NCI-H2227 (cell line): Measurements from ENCODE around the gene SKI.

Source experiments
- DNase-seq: peaks from one replicate; lab custom pipeline; 2025; ENCODE audit not compliant: unreplicated experiment; lab: John Stamatoyannopoulos, UW

Gene SKI

GRCh38 chr1:2335721-2336455 lies 107.8 kb downstream of the SKI start:
- DNase-seq = no peak

GRCh38 chr1:2336499-2336898 lies 108.4 kb downstream of the SKI start:
- DNase-seq = no peak

GRCh38 chr1:2337081-2337480 lies 109.0 kb downstream of the SKI start:
- DNase-seq = no peak

DNA sequence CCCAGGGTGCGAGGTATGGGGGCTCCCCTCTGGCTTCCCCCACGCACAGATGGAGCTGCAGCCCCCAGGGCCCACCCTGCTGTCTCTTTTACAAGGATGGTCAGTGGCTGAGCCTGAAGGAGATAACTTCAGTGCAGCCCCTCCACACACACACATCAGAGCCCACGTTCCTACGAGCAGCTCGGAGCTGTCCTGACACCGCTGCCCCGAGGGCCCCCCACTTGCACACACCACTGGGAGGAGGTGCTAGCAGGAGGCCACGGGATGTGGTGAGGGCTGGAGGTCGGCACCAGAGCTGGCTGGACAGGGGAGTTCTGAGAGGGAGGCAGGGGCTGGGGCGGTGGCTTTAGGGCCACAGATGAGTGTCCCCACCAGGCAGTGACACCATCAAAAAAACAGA lies 109.4 kb downstream of the SKI start:
- no peak for DNase-seq

DNA sequence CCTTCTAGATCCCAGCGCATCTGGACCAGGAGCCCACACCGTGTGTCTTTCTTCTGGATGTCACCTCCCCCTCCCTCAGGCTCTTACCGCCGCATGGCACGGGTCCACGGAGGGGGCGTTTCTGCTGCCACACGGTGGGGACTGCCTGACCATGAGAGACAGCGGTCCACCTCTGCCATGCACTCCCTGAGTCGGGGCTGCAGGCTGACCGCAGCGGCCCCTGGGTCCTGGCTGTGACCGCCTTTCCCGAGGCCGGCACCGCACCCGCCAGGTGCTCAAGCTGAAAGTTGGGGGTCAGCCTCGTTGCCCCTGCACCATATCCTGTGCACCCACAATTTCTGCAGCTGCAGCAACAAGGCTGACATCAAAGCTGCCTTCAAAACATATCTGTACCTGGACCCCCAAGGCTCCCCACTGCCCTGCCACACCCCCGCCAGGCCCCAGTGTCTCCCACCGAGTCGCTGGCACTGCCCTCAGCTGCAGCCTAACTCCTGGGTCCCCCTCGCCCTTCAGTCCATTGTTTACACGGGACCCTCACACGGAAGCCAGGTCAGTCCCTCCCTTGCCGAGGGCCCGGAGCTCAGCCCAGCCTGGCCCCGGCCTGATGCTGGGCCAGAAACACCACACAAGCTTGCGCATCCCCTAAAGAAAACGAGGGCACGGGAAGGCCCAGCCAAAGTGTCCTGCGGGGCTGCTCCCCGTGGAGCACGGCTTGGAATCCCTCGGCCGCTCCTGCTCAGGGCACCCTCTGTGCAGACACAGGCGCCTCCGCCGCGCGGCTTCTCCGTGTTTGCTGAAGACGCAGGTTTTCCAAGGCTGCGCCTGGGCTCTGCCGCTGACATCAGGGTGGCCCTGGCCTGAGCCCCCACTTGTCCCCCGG lies 111.3 kb downstream of the SKI start:
- no peak for DNase-seq

DNA sequence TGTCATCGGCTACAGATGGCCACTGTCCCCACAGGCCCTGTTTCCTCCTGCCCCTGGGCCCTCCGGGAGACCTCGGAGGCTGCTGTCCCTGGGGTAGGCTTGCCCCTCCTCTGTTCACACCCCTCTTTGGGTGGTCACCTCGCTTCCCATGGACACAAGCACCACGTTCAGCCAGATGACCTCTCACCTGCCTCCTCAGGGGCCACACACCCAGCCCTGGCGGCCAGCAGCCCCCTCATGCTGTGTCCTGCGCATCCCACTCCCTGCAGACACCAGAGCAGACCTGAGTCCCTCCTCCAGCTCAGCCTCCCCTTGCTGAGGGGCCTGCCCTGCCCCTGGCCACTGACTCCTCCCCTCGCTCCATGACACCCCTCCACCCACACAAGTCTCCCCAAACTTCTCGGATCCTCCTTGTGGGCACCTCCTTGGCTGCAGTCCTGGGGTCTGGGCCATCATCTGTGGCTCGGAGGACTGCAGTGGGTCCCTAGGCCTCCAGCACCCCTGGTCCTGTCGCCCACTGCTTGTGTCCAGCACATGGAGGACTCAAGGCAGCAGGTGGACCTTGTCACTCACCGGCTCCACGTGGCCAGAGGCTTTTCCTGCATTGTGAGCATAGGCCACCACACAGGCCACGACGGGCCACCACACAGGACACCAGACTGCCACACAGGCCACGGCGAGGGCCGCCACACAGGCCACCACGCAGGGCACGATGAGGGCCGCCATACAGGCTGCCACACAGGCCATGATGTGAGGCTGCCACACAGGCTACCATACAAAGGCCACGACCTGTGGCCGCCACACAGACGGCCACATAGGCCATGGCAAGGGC lies 112.2 kb downstream of the SKI start:
- DNase-seq = no peak

GRCh38 chr1:2340918-2341254 lies 112.8 kb downstream of the SKI start:
- no peak for DNase-seq

GRCh38 chr1:2341706-2342383 lies 113.7 kb downstream of the SKI start:
- no peak for DNase-seq

DNA sequence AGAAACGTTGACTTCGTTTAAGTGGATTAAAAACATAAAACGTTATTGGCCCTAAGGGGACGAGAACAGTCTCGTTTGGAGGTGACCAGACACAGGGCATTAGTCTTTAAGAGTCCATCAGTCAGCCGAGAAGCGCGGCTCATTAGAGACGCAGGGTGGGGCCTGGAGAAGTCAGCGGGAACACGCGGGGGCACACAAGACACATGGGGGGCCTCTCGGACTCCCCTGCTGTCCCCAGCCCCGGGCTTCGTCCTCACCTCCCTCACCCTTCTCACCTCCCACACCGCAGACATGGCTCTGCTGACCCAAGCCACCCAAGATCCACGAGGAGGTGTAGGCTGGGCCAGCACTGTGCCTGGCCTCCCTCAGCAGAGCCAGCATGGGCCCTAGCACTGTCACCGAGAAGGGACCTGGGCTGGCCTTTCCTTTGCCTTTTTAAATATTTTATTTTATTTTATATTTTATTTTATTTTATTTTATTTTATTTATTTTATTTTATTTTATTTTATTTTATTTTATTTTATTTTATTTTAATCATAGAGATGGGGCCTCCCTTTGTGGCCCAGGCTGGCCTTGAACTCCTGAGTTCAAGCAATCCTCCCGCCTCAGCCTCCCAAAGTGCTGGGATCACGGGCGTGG lies 114.4 kb downstream of the SKI start:
- no peak for DNase-seq

- no peak for DNase-seq
These were observed 115.2 kb downstream of the SKI start for GRCh38 chr1:2343023-2343935.

- DNase-seq = no peak
These were observed 116.1 kb downstream of the SKI start for GRCh38 chr1:2344121-2344681.

- no peak for DNase-seq
These were observed 116.7 kb downstream of the SKI start for GRCh38 chr1:2344744-2345296.

GRCh38 chr1:2345297-2346075 lies 117.4 kb downstream of the SKI start:
- DNase-seq = no peak

DNA sequence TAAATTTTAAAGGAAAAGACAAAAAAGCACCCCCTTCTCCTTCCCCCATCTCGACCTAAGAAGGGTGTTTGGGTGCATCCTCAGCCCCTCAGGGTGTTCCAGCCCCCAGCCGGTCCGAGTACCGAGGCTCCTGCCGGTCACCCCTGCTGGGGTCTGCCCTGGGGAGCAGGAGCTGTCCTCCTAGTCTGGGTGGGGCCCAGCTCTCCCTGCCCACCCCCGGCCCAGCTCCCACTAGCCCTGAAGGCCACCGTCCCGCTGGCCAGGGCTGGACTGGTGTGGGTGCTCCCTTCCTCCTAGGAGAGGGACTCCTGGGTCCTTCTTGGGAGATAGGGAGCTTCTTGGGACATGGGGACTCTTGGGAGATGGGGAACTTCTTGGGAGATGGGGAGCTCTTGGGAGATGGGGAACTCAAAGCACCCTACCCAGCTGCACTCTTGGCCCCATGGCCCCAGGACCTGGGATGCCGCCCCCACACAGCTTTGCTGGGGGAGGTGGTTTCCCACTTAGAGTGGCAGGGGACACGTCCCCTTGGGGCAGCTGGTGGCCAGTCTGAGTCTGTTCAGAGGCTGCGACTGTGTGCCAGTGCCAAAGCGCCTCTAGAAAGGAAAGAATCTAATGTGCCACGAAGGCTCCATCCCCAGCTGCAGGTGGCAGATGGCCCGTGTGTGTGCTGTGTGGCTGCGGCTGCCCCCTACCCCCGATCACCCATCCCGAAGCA lies 118.7 kb downstream of the SKI start:
- DNase-seq = no peak

DNA sequence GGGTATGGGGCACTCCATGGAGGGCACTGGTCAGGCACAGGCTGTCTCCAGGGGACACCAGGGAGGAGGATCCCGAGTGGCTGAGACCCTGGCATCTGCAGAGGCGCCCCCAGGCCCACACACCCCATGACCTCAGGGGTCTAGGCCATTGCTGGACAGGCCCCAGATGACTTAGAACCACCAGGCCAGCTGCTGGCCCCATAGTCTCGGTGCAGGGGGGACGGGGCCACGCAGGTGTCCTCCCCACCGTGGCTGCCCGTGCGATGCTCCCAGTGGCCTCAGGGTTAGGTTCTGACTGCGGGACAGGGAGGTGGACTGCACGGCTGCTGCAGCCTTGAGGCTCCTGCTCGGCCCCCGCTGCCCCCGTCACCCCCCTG lies 119.3 kb downstream of the SKI start:
- DNase-seq = no peak

DNA sequence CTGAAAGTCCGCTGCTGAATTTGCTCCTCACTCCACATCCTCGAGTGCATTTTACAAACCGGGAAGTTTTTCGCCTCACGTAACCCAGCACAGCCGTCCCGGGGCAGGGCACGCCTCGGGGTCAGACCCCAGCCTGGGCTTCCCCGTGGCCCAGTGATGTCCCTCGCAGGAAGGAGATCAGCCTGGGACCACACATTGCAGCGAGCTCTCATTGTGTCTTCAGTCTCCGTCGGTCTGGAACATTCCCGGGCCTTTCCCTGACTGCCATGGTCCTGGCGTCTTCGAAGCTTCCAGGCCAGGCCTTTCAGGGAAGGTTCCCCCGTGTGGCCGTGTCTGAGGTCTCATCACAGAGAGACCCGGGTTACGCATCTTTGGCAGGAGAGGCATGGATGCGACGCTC lies 119.8 kb downstream of the SKI start:
- DNase-seq = no peak
